Stimulated activated CD8-positive, alpha-beta memory T cell treated with anti-CD3 and anti-CD28 coated beads, Interleukin-12 subunit alpha, Interleukin-12 subunit beta, amount 100 ng/mL, for 4 hours (primary cell): ENCODE data around the gene MCCC1.
"Not testable (repeated sequence)": the region's sequence is repeated elsewhere in the genome, so short reads cannot be mapped to it uniquely, and the experiment has no call there.

Experiments
- DNase-seq: peaks from one replicate; pipeline ENCODE4 v3.0.0-alpha.2; 2020; ENCODE audit warnings: low read depth

MCCC1 gene

DNA sequence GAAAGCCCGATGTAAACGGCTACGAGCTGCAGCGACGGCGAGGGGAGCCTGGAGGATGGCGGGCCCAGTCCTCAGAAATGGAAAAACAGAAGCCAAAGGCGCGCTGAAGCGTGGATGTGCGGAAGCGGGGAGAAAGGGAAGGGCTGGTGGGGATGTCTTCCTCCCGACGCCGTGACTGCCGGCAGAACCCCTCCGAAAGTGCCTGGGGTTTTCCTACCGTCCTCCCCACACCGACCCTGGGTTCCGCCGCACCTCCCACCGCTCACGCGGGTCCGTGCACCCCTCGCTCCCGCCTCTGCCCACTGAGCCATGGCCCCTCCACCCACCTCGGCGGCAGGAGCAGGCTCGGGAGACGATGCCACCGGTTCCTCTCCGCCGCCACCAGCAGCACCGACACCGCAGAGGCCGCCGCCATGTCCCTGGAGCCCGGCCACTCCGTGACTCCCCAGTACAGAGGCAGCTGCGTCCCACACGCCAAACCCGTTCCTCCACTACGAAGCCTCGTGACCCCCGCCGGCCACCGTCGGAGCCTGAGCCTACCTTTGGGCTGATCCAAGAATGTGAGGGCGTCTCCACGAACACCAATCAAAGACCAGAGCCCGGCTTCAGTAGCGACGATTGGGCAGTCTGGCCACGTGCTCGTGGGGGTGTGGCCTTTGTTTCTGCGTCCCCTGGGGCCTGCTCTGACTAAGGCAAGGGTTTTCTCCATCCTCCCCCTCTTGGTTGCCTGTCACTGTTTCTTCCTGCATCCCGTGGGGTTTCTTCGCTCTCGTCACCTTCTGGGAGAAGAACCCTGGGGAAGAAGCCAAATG, at the start of gene MCCC1:
TSS of gene MCCC1 (minus strand) at position 471 of the 812 bp plus-strand sequence. CDS start at position 415, 56 bp downstream.
- peak; percentile 91 for DNase-seq

DNA sequence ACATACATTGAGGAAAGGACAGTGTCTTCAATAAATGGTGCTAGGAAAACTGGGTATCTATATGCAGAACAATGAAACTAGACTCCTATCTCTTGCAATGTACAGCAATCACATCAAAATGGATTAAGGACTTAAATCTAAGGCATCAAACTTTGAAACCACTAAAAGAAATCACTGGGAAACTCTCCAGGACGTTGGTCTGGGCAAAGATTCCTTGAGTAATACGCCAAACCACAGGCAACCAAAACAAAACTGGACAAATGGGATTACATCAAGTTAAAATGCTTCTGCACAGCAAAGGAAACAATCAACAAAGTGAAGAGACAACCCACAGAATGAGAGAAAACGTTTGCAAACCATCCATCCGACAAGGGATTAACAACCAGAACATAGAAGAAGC, 48.8 kb upstream of the MCCC1 start:
- no peak for DNase-seq

DNA sequence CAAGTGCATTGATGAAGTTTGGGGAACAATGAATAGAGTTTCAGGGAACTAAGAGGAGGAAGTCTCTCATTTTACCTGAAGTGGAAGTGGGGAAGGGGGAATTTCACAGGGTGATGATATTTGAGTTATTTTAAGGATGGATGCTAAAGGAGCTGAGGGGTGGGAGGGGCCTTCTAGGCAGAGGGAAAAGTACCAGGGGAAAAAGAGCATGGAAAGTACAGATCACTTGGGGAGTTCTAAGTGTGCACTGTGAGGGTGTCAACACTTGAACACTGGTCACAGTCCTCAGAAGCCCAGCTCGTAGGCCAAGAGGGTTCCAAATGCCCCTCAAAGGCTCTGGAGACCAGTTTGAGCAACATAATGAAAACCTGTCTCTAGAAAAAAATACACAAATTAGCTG, 45.1 kb upstream of the MCCC1 start:
- DNase-seq: no peak

DNA sequence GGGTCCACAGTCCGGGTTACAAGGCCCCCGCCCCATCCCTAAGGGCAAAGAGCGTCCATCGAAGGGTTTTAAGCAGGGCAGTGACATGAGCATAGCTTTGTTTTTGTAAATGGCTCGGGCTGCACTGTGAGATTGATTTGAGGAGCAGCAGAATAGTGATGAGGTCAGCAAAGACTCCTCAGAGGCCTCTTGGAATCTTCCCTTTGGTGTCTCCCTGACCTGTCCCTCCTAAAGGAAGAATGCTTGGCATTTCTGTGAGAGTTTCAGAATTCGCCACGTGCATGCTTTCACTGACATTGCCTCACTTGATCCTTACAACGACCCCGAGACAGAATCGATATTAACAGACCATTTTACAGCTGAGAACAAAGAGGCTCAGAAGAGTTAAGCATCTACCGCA, 42.9 kb upstream of the MCCC1 start:
- DNase-seq: no peak

DNA sequence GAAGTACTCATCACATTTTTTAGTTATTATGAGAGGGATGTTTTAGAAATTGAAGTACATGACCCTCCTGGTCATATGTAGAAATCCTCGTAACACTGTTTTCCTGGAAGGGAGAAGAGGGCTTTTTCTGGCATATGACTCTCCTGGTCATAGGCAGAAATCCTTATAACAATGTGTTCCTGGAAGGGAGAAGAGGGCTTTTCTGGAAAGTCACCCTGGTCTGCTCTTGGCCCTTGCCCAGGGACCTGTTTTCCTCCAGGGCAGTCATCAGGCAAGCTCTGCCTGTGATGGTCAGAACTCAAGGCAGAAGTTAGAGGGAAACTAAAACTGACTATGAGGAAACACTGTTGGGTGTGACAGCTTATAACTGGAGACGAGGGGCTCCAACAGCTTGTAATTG, 35.5 kb upstream of the MCCC1 start:
- DNase-seq: no peak

DNA sequence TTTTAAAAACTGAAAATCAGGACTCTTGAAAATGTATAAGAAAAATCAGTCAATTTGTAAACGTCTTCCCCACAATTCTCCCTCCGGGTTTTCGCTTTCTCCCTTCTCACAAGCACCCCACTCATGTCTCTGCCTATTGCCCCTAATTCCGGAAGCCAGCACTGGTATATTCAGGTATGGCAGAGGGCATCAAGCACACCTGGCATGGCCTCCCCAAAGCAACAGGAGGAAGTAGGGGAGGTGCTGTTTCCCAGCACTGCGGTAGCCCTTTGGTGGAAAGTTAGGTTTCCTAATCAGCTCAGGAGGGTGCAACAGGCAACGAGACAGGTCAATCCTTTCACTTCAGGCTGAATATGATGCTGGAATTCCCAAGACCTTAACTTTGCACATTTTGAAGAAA, 33.1 kb upstream of the MCCC1 start:
- no peak for DNase-seq

DNA sequence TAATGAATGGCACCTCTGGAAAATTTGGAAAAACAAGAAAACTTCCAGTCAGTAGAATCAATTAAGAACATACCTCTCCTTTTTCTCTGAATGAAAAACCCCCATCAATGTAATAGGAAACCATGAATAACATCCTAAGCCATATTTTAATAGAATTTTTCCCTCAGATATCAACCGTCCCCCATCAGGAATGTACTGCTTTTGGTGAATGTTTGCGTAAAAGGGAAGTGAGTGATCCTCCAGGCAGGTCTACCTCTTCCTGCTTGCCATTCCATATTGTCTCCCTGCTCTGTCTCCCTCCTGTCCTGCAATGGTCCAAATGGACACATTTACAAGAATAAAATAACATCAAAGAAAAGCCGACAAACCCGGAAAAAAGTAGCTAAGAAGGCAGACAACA, 32.4 kb upstream of the MCCC1 start:
- DNase-seq: no peak

DNA sequence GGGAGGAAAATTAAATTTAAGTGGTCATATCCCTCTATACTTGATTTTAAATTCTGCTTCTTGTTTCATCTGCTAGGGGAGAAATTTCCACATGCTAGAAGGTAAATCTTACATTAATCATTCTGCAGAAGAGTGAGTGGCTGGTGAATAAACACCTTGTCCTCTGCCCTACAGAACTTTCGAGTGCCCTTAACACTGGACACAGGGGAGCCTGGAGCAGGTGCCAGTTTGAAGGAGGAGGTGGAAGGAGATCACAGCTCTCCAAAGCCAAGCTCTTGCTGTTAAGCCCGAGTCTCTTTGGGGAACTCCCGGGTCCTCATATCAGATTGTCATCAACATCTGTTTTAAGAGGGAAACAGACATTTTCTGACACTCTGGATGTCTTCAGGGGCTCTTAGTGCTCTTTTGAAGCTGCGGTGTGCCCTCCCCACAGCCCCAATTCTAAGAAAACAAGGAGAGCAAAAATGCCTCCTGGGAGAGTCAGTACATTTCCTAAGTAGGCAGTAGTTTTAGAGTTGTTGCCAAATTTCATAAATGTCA, 32.0 kb upstream of the MCCC1 start:
- no peak for DNase-seq

DNA sequence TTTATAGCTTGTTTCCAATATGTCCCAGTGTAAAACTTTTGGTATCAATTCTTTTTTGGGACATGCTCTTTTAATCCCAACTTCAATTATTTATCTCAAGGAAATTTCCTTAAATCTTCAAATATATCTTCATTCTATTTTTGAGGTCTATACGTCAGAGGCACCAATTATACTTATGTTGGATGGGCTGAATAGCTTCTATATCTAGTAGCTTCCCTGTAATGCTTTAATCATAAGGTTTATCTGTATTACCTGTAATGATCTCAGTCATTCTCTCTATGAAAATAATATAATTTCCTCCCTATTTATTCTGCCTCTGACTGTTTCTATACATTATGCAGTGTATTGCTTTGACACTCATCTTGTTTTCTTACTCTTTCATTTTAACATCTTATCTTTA, 29.9 kb upstream of the MCCC1 start:
- no peak for DNase-seq

DNA sequence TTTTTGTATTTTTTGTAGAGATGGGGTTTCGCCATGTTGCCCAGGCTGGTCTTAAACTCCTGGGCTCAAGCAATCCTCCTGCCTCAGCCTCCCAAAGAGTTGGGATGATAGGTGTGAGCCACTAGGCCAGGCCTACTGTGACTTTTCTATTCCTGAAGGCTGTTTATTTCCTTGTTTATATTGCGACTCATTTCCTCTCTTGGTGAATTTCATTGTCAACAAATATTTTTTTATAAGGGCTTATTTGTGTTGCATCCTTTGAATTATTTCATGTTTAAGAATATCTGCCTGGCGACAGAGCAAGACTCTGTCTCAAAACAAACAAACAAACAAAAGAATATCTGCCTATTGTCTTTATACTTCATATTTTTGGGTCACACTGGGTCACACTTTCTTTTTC, 29.4 kb upstream of the MCCC1 start:
- DNase-seq: no peak

DNA sequence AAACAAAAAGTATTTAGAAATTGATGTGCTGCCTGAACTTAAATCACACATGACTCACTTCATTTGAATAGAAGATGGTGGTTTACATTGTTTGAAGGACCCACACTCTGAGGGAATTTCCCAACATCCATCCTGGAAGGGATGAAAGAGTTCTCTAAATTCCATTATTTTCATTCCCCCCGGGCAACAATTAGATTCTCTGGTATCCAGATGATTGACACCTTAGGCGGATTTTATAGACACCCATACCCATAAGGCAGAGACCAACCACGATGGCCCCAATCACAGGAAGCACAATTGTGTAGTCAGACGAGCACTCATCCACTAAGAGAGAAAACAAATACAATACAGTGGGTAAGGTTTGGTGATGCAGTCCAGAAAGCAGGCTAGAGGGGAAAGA, 24.6 kb upstream of the MCCC1 start:
- DNase-seq: no peak

DNA sequence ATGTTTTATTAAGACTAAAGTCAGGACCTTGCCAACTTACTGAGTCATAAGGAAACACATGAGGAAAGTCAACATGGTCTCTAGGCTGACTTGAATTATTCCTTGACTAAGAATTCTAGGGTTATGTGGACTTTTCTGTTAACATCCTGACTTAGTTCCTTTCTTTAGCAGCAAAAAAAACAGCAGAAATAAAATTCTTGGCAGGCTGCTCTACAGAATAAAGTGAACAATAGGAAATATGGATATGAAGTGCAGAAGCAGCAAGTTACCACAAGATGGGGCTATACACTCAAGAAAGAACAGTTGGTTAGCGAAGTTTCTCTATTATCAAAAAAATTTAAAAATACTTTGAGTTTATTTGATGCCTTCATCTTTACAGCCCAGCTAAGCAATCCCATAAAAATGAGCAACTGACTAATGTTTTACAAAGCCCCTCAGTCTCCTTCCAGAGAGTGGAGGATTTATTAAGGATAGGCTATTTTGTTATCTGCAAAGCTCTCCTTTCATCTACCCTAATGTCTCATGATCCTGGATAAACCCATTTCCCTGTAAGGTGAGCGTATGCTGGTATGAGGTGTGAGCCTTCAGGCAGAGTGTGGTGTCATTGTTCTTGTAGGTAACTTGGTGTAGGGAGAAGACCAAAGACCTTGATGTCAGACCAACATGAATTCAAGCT, 23.1 kb upstream of the MCCC1 start:
- no peak for DNase-seq

DNA sequence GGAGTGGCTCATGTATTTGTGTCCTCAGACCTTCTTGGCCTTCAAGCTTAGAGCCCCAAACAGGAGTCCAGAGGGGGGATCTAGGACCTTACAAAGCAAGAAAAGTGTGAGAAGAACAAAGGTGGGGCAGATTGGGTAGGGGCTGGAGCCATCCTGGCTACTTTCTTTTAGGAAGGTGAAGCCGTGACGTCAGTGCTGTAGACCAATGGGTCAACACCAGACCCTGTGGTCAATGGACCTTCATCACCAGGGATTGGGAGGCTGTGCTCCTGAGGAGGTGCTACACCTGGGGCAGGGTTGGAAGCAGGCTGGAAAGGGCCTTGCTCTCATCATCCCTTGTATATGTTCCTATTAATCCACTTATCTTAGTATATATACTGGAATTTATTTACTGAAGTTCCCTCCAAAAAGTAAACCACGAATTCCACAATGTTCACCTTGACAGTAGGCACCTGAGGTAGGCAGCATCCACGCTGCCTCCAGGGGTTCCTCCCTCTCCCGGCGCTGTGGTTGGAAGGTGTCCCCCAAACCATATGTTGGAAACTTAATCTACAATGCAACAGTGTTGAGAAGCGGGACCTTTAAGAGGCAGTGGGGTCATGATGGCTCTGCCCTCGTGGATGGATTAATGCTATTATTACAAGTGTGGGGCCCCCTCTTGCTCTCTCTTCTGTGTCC, 21.4 kb upstream of the MCCC1 start:
- no peak for DNase-seq

DNA sequence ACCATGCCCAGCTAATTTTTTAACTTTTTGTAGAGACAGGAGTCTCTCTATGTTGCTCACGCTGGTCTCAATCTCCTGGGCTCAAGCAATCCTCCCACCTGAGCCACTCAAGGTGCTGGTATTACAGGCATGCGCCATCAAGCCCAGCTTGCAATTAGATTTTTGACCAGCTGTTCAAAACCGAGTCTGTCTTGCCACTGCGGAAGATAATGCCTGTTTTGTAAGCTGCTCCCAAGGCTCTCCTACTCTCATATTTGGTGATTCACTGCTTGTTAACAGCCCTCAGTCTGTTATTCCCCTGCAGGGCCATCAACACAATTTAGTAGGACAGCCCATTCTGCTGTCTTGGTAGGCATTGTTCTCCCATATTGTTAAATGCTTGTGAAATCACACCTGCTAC, 17.8 kb upstream of the MCCC1 start:
- no peak for DNase-seq

DNA sequence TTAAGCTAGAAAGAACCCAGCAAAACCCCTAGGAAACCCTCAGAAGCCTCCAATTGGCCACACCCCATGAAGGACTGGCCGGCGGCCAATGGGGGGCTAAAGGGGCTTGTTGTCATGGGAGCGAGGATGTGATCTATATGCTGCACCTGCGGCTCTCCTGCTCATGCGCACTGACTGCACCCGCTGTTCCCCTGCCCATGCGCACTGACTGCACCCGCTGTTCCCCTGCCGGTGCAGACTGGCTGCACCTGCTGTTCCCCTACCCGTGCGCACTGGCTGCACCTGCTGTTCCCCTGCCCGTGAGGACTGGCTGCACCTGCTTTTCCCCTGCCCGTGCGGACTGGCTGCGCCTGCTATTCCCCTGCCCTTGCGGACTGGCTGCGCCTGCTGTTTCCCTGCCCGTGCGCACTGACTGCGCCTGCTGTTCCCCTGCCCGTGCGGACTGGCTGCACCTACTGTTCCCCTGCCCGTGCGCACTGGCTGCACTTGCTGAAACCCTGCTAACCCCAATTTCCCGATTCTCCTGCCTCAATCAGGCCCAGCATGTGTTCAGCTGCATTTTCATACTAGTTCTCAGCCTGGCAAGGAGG, 16.8 kb upstream of the MCCC1 start:
- peak; percentile 17 for DNase-seq

DNA sequence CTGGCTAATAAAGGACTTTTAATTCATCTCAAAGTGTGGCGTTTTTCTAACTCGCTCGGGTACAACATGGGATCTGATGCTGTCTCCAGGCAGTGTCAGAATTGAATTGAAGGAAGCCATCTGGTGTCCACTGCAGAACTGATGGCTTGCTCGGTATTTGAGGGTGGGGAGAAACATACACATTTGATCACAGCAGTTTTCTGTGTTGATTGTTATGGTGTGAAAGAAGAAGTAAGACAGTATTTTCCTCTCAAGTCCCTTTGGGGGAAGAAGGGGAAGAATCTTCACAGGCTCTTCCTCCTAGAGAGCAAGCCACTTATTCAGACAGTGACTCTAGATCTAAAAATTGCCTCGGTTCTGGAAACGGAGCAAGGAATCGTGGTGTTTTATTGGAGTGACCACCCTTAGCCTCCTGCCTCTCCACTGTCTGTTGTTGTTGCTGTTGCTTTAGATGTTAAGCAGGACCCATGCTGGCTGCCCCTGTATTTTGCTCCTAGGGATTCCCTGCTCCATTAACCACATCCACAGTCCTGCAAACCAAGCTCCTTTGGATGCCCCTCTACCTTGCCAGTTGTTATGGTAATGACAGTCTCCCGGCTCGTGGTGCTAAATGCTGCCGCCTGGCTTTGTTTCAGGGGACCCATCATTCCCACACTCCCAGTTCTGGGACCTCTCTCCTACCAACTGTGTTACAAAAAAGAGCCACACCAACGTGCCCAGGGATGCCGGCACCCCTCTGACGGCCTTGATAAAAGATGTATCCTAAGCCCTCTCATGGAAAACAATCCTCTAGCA, 15.3 kb upstream of the MCCC1 start:
- DNase-seq: no peak

DNA sequence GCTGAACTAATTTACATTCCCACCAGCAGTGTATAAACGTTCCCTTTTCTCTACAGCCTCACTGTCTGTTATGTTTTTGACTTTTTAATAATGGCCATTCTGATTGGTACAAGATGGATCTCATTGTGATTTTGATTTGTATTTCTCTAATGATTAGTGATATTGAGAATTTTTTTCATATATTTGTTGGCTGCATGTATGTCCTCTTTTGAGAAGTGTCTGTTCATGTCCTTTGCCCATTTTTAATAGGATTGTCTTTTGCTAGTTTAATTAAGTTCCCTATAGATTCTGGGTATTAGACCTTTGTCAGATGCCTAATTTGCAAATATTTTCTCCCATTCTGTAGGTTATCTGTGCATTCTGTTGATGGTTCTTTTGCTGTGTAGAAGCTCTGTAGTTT, 10.6 kb upstream of the MCCC1 start:
- not testable (repeated sequence) for DNase-seq

DNA sequence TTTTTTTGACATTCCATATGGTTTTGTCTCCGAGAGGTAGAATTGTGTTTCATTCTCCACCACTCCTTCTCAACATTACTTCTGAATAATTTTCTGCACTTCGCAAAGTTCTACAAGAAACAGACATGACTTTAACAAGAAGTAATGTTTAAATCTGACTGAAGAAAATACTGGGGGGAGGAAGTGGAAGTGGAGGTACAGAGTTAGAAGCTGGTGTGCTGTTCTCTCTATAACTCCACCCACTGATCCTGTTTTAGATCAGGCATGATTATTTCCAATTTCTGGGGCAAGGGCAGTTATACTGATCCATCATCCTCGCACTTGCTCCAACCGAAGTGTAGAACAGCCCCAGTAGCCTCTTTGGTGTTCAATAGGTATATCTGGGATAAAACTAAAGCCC, 9.2 kb upstream of the MCCC1 start:
- no peak for DNase-seq

DNA sequence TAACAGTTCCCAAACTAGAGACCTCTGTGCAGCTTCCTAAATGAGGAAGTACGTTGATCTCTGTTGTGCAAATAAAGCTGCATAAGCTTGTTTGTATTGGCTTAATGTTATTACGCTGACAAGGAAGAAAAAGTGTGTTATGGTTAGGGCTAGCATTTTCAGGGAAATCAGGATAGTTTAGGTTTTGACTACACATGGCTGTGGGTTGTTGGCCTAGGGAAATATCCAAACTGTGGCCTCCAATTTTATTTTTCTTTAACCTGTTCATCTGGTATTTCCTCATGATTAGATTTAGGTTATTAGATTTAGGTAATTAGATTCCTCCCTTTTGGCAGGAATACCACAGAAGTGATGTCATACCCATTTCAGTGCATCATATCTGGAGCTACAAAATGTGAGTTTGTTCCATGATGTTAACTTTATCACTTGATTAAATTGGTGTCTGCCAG, 8.7 kb upstream of the MCCC1 start:
- DNase-seq: no peak

DNA sequence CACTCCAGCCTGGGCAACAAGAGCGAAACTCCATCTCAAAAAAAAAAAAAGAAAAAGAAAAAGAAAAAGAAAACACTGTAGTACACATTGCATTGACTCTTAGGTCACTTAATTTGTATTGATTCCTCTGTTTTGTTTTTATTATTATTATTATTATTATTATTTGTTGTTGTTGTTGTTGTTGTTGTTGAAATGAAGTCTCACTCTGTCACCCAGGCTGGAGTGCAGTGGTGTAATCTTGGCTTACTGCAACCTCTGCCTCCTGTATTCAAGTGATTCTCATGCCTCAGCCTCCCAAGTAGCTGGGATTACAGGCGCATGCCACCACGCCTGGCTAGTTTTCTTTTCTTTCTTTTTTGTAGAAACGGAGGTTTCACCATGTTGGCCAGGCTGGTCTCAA, 8.1 kb upstream of the MCCC1 start:
- DNase-seq: not testable (repeated sequence)

DNA sequence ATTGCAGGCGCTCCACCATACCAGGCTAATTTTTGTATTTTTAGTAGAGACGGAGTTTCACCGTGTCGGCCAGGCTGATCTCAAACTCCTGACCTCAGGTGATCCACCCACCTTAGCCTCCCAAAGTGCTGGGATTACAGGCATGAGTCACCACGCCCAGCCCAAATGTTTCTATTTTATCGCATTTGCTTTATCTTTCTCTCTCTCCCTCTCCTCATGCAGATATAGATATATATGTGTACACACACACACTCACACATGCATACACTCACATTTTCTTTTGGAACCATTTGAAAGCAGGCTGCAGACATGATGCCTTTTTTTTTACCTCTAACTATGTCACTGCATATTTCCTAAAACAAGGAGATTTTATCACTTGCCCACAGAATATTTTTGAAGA, 7.3 kb upstream of the MCCC1 start:
- DNase-seq: no peak

DNA sequence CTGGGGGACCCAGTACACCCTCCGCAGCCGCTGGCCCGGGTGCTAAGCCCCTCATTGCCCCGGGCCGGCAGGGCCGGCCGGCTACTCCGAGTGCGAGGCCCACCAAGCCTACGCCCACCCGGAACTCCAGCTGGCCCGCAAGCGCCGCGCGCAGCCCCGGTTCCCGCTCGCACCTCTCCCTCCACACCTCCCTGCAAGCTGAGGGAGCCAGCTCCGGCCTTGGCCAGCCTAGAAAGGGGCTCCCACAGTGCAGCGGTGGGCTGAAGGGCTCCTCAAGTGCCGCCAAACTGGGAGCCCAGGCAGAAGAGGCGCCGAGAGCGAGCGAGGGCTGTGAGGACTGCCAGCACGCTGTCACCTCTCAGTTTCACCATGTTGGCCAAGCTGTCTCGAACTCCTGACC, 4.7 kb upstream of the MCCC1 start:
- DNase-seq: not testable (repeated sequence)
